HG02981 (cell line): ENCODE measurements around the gene RPL7A.
"Not testable (repeated sequence)": the region's sequence is repeated elsewhere in the genome, so short reads cannot be mapped to it uniquely, and the experiment has no call there.

Source experiments
- ATAC-seq: cut with Tn5 transposase; IDR thresholded peaks from one replicate; pipeline ENCODE4 v1.9.1; 2021; ENCODE audit warnings: mild to moderate bottlenecking, moderate library complexity; ENCODE audit not compliant: unreplicated experiment

Gene RPL7A

GRCh38 chr9:133386338-133386737, 38.3 kb downstream of the RPL7A start:
- no peak for ATAC-seq

GRCh38 chr9:133387680-133388079, 39.7 kb downstream of the RPL7A start:
- no peak for ATAC-seq

- ATAC-seq: no peak
These were observed 41.1 kb downstream of the RPL7A start for GRCh38 chr9:133389025-133389557.

GRCh38 chr9:133389562-133389961, 41.5 kb downstream of the RPL7A start:
- no peak for ATAC-seq

GRCh38 chr9:133390713-133391112, 42.7 kb downstream of the RPL7A start:
- no peak for ATAC-seq

- ATAC-seq: not testable (repeated sequence)
These were observed 43.4 kb downstream of the RPL7A start for GRCh38 chr9:133391449-133391848.

GRCh38 chr9:133392308-133392707, 44.3 kb downstream of the RPL7A start:
- not testable (repeated sequence) for ATAC-seq

- ATAC-seq: no peak
These were observed 45.4 kb downstream of the RPL7A start for GRCh38 chr9:133393399-133393798.

- no peak for ATAC-seq
These were observed 46.8 kb downstream of the RPL7A start for GRCh38 chr9:133394687-133395271.

- ATAC-seq: no peak
These were observed 48.9 kb downstream of the RPL7A start for GRCh38 chr9:133396952-133397351.

- ATAC-seq: no peak
These were observed 49.4 kb downstream of the RPL7A start for GRCh38 chr9:133397370-133397769.

- no peak for ATAC-seq
These were observed 49.9 kb downstream of the RPL7A start for GRCh38 chr9:133397895-133398294.

GRCh38 chr9:133400292-133400691, 52.3 kb downstream of the RPL7A start:
- no peak for ATAC-seq
